D721Med (cell line): ENCODE measurements around the gene TMEM178B.
"Not testable (repeated sequence)": the region's sequence is repeated elsewhere in the genome, so short reads cannot be mapped to it uniquely, and the experiment has no call there.

Experiments used
- DNase-seq: peaks from one replicate; pipeline ENCODE4 v3.0.0; 2011; ENCODE audit warnings: low spot score; ENCODE audit not compliant: insufficient read length
- FAIRE-seq: peaks from 2 replicates; lab custom pipeline; 2011; peaks lifted over from hg19 to GRCh38; lab: Jason Lieb, UNC
- TF ChIP-seq, protein P1 (sequence below): IDR thresholded peaks from 2 replicates; pipeline ENCODE4 v1.5.1; 2012; ENCODE audit warnings: mild to moderate bottlenecking, control low read depth; ENCODE audit not compliant: insufficient read depth; ENCODE audit errors: missing control alignments

TMEM178B gene

GRCh38 chr7:141165521-141165920 is 91.7 kb downstream of the TMEM178B start:
- FAIRE-seq (no peak), DNase-seq (no peak)
- TF ChIP-seq, protein P1, sequence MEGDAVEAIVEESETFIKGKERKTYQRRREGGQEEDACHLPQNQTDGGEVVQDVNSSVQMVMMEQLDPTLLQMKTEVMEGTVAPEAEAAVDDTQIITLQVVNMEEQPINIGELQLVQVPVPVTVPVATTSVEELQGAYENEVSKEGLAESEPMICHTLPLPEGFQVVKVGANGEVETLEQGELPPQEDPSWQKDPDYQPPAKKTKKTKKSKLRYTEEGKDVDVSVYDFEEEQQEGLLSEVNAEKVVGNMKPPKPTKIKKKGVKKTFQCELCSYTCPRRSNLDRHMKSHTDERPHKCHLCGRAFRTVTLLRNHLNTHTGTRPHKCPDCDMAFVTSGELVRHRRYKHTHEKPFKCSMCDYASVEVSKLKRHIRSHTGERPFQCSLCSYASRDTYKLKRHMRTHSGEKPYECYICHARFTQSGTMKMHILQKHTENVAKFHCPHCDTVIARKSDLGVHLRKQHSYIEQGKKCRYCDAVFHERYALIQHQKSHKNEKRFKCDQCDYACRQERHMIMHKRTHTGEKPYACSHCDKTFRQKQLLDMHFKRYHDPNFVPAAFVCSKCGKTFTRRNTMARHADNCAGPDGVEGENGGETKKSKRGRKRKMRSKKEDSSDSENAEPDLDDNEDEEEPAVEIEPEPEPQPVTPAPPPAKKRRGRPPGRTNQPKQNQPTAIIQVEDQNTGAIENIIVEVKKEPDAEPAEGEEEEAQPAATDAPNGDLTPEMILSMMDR = no peak

DNA sequence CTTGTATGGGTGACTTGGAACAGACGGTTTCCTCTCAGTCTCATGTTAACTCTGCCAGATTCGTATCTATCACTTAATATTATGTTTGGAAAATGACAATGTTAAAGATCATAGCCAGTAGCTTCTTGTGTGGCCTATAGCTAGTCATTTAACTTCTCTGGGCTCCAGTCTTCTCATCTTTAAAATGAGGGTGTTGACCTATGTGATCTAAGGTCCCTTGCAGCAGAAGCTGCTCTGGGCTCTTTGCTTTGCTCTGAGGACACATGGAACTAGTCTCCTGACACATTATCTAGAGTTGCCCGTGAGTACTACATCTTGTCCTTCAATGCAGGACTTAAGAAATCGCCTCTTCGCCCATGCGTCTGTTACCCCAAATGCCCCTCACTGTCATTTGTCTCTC is 93.1 kb downstream of the TMEM178B start:
- TF ChIP-seq, protein P1 = no peak
- DNase-seq (no peak), FAIRE-seq (no peak)

- TF ChIP-seq, protein P1 = no peak
- no peak for FAIRE-seq
- DNase-seq = no peak
Observed at GRCh38 chr7:141167381-141167964, 93.6 kb downstream of the TMEM178B start.

GRCh38 chr7:141169157-141169556 is 95.3 kb downstream of the TMEM178B start:
- FAIRE-seq, DNase-seq: not testable (repeated sequence)

GRCh38 chr7:141175728-141176127 is 101.9 kb downstream of the TMEM178B start:
- FAIRE-seq, DNase-seq: not testable (repeated sequence)

- not testable (repeated sequence) for DNase-seq, FAIRE-seq
Observed at GRCh38 chr7:141177120-141177519, 103.3 kb downstream of the TMEM178B start.

DNA sequence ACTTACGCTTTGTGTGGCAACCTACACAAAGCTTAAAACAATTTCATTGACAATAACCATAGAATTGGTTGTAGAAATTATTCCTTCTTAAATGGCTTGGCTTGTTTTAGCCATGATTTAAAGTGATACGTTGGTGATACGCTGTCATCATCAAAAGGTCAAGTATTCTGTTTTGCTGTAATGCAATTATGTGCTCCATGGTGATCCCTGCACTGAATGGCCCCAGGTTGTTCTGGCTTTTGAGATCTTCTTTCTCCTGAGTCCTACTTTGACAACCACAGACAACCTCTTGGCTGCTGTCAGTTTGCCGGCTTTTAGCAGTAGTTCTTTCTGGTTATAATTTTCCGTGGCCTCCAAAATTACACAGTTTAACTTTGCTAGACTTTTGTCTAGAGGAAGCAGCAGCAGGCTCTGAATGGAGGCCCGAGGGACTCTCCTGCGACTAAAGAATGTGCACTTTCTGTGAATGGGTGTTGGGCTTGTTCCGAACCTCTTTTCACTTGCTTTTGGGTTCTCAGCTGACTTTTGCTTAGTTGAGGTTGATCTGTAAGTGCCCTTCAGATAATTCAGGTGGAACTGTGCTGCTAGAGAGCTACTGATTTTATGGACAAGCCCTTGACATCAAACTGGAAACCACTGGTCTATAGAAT is 104.7 kb downstream of the TMEM178B start:
- TF ChIP-seq, protein P1 = no peak
- DNase-seq = no peak
- peak; percentile 56 for FAIRE-seq

- TF ChIP-seq, protein P1 = no peak
- FAIRE-seq (no peak), DNase-seq (no peak)
Observed at GRCh38 chr7:141181812-141182211, 107.9 kb downstream of the TMEM178B start.
